K562 (cell line): ENCODE data around the gene MPI. TPM values are rescaled to one million over a fixed set of nuclear protein-coding genes. Genes with fewer than 3 reads are reported as not detected.
A peak's percentile ranks its signal among the peaks of the same experiment; 100 is the strongest.

Source experiments
- E2F5 ChIP-seq: sonication (generic); formaldehyde crosslinking; IDR thresholded peaks from 2 replicates; pipeline ENCODE4 v1.8.0; 2022; ENCODE audit warnings: mild to moderate bottlenecking, missing genetic modification reagents
- ERF ChIP-seq: fragments of 450-650 bp; formaldehyde crosslinking; IDR thresholded peaks from 2 replicates; pipeline ENCODE4 v1.4.0; 2020; ENCODE audit warnings: mild to moderate bottlenecking, mixed read lengths
- JUND ChIP-seq, 2 experiments: IDR thresholded peaks; 2 replicates in 1 of 2; 3 replicates in 1 of 2; pipeline ENCODE4 v1.6.1; 2011; ENCODE audit warnings: borderline replicate concordance in 2 of 2, low read depth in 2 of 2, low read length in 2 of 2, improper control_type of control experiment in 1 of 2, missing biosample characterization in 1 of 2, missing genetic modification characterization in 1 of 2, missing genetic modification reagents in 1 of 2
- SETDB1 ChIP-seq: IDR thresholded peaks from one replicate; pipeline ENCODE4 v1.6.1; 2012; ENCODE audit warnings: low read length, control low read depth, inconsistent platforms
- SOX6 ChIP-seq: fragments of 450-650 bp; IDR thresholded peaks from 2 replicates; pipeline ENCODE4 v1.6.1; 2014; ENCODE audit warnings: mild to moderate bottlenecking
- SRSF3 ChIP-seq: fragments of 200-400 bp; formaldehyde crosslinking; IDR thresholded peaks from 2 replicates; pipeline ENCODE4 v1.6.1; 2016; ENCODE audit warnings: mild to moderate bottlenecking, low read length, moderate library complexity; ENCODE audit not compliant: insufficient read depth
- TSHZ1 ChIP-seq: fragments of 250-450 bp; sonication (Bioruptor Pico); IDR thresholded peaks from 2 replicates; pipeline ENCODE4 v1.4.0; 2020; ENCODE audit warnings: mild to moderate bottlenecking, moderate library complexity
- XRCC5 ChIP-seq: fragments of 200-400 bp; formaldehyde crosslinking; IDR thresholded peaks from 2 replicates; pipeline ENCODE4 v1.6.1; 2017; ENCODE audit warnings: low read depth, mild to moderate bottlenecking, low read length
- ZFP30 ChIP-seq: fragments of 250-450 bp; sonication (Bioruptor Pico); IDR thresholded peaks from 2 replicates; pipeline ENCODE4 v1.8.0; 2022; ENCODE audit warnings: moderate library complexity, mild to moderate bottlenecking, inconsistent platforms, borderline replicate concordance
- ZFP91 ChIP-seq: sonication (generic); formaldehyde crosslinking; IDR thresholded peaks from 2 replicates; pipeline ENCODE4 v1.8.0; 2022; ENCODE audit warnings: mild to moderate bottlenecking, missing genetic modification reagents
- ZNF384 ChIP-seq: IDR thresholded peaks from 2 replicates; pipeline ENCODE4 v1.6.1; 2012; ENCODE audit warnings: low read depth, low read length, improper control_type of control experiment
- ZNF395 ChIP-seq: fragments of 200-800 bp; sonication (Bioruptor generic); IDR thresholded peaks from 2 replicates; pipeline ENCODE4 v1.6.1; 2017; ENCODE audit warnings: missing genetic modification characterization, missing compliant biosample characterization
- ZNF511 ChIP-seq: sonication (generic); formaldehyde crosslinking; IDR thresholded peaks from 2 replicates; pipeline ENCODE4 v1.8.0; 2022; ENCODE audit warnings: mild to moderate bottlenecking, missing genetic modification reagents
- ZNF780A ChIP-seq: fragments of 250-450 bp; sonication (Bioruptor Pico); IDR thresholded peaks from 2 replicates; pipeline ENCODE4 v1.5.0; 2021; ENCODE audit warnings: mild to moderate bottlenecking
- polyA plus RNA-seq, 8 experiments: library from polyadenylated mRNA; depleted of rRNA in 4 of 8; stranded (reverse) in 5 of 8; unstranded in 3 of 8; fragments of >200 nt; fragmentation: Nextera tagmentation in 2 of 8; fragmentation: Illumina TruSeq in 1 of 8; extraction: Ambion mirVana in 2 of 8; extraction: Trizol in 1 of 8; gene quantifications; 2 replicates each; pipeline versions ENCODE4 v1.2.1 to v1.2.3, GENCODE V29; 2011 to 2014; ENCODE audit warnings: inconsistent platforms in 1 of 8, missing spikeins in 1 of 8
- total RNA-seq, 7 experiments: library from RNA; depleted of rRNA in 6 of 7; stranded (reverse); fragments of >200 nt in 6 of 7; fragmentation: Illumina TruSeq in 2 of 7; extraction: Trizol in 2 of 7; gene quantifications; 2 replicates each; pipeline versions ENCODE4 v1.2.1 to v1.2.3, GENCODE V29; 2011 to 2021; ENCODE audit warnings: low replicate concordance in 1 of 7
- TF ChIP-seq, protein P1 (sequence below): fragments of 450-650 bp; IDR thresholded peaks from 2 replicates; pipeline ENCODE4 v1.6.1; 2016; ENCODE audit warnings: borderline replicate concordance

The MPI gene
- total and polyA plus RNA-seq, 9 of the 15 experiments (the other 6 are each of a cell fraction or from before 2014, with no cell fraction given), result 30.7 to 105 (median 40.5) TPM

GRCh38 chr15:74950078-74950908 lies 60.5 kb downstream of the MPI start (continued):
- TF ChIP-seq ZFP91 (CRISPR knock-in tag) (no peak), ZNF395 (CRISPR knock-in tag) (no peak), ERF (no peak), SRSF3 (no peak), ZNF384 (peak; percentile 83), ZNF780A (CRISPR knock-in tag) (no peak), XRCC5 (no peak; the same call in 1 of the 2 replicates), ZFP30 (CRISPR knock-in tag) (no peak), E2F5 (CRISPR knock-in tag) (peak; percentile 58; the same call in 1 of the 2 replicates), JUND (IDR thresholded peaks at IDR 0.05; ENCODE audit: borderline replicate concordance, low read depth, low read length) (0 out of 2 replicates have a peak, but pooled peaks have one; percentile 14), JUND (tag; IDR thresholded peaks at IDR 0.05; ENCODE audit: borderline replicate concordance, low read depth, low read length) (no peak), SETDB1 (no peak), TSHZ1 (no peak), ZNF511 (CRISPR knock-in tag) (no peak), SOX6 (no peak)
- TF ChIP-seq, protein P1, sequence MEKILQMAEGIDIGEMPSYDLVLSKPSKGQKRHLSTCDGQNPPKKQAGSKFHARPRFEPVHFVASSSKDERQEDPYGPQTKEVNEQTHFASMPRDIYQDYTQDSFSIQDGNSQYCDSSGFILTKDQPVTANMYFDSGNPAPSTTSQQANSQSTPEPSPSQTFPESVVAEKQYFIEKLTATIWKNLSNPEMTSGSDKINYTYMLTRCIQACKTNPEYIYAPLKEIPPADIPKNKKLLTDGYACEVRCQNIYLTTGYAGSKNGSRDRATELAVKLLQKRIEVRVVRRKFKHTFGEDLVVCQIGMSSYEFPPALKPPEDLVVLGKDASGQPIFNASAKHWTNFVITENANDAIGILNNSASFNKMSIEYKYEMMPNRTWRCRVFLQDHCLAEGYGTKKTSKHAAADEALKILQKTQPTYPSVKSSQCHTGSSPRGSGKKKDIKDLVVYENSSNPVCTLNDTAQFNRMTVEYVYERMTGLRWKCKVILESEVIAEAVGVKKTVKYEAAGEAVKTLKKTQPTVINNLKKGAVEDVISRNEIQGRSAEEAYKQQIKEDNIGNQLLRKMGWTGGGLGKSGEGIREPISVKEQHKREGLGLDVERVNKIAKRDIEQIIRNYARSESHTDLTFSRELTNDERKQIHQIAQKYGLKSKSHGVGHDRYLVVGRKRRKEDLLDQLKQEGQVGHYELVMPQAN, result no peak
